Subcutaneous adipose tissue (tissue), 4 donors: Measurements from ENCODE around the gene ESRRA. TPM values are rescaled to one million over a fixed set of nuclear protein-coding genes. Genes with fewer than 3 reads are reported as not detected.

Experiments
- total RNA-seq, 4 donors: library from RNA; depleted of rRNA; stranded (reverse); fragments of >200 nt; gene quantifications; one replicate each; pipeline ENCODE4 v1.1.0, GENCODE V29; 2016
- TF ChIP-seq, protein P1 (sequence below): fragments of 450-650 bp; IDR thresholded peaks from one replicate; pipeline ENCODE4 v1.5.1; 2016; ENCODE audit warnings: low read depth, mild to moderate bottlenecking, control low read depth, antibody characterized with exemption, moderate library complexity

The ESRRA gene
- total RNA-seq, 4 donors from 2014 or later = 16.3 to 54.1 (median 35.5) TPM

GRCh38 chr11:64291262-64291751 lies 14.0 kb upstream of the ESRRA start, which contains the start of gene KCNK4:
KCNK4 (plus strand) TSS chr11:64291302; CDS start chr11:64293019, 1,717 bp downstream.
- TF ChIP-seq, protein P1, sequence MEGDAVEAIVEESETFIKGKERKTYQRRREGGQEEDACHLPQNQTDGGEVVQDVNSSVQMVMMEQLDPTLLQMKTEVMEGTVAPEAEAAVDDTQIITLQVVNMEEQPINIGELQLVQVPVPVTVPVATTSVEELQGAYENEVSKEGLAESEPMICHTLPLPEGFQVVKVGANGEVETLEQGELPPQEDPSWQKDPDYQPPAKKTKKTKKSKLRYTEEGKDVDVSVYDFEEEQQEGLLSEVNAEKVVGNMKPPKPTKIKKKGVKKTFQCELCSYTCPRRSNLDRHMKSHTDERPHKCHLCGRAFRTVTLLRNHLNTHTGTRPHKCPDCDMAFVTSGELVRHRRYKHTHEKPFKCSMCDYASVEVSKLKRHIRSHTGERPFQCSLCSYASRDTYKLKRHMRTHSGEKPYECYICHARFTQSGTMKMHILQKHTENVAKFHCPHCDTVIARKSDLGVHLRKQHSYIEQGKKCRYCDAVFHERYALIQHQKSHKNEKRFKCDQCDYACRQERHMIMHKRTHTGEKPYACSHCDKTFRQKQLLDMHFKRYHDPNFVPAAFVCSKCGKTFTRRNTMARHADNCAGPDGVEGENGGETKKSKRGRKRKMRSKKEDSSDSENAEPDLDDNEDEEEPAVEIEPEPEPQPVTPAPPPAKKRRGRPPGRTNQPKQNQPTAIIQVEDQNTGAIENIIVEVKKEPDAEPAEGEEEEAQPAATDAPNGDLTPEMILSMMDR = no peak

DNA sequence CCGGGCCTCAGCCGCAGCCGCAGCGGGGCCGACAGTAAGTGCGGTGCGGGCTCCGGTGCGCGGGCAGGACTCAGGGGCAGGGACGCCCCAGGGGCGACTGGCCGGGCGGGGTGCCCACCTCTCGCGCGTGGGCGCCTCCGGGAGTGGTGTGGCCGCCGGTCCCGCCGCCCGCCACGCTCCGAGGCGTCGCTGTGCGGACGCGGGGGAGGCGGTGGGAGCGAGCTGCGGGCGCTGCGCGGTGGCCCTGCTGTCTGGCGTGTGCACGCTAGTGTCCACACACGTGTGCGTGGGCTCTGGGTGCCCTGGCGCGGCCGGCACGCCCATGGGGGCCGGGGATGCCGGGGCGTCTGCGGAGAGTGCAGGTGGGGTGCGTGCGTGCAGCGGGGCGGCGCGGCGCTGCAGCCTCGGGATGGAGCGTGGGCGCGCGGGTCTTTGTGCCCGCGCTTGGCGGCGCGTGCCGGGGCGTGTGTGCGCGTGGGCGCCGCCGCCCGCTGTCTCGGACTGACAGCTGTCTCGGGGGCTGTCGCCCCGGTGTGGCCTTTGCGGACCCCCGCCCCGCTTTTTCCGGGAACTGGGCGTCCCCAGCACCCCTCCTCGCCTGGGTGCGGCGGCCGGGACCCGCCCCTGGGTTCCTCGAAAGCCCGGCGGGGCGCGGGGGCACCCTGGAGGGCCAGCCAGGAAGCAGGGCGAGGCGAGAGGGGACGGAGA lies 13.4 kb upstream of the ESRRA start:
- TF ChIP-seq, protein P1 = no peak

GRCh38 chr11:64292460-64293254 lies 12.7 kb upstream of the ESRRA start:
- TF ChIP-seq, protein P1 = no peak

DNA sequence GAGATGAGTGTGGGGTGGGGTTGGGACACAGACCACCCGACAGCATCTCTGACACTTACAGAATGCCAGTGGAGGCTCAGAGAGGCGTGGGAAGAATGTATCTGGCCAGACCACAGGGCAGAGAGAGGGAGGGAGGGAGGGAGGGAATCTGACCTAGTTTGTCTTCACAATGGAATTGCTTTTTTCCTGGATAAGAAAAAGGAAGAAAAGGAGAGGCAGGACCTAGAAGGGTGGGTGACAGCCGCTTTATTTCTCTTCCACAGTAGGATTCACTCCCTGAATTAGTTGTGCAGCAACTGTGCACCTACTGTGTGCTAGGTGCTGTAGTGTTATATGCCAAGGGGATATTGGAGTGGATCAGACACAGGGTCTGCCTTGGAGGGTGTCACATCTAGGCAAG lies 10.6 kb upstream of the ESRRA start:
- TF ChIP-seq, protein P1 = no peak

DNA sequence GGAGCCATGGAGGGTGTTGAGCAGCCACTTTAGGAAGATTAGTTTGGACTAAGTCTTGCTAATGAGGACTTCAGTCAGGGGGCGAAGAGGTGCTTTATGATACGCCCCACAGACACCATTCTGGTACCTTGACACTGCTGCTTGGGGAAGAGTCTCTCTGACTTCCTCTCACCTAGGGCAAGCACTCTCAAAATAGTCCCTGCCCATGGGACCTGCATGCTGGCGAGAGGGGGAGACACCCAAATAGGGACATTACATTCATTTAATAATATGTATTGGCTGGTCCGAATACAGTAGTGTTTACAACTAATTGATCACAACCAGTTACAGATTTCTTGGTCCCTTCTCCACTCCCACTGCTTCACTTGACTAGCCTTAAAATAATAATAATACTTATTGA lies 9.6 kb upstream of the ESRRA start:
- TF ChIP-seq, protein P1 = no peak

GRCh38 chr11:64296236-64296635 lies 9.1 kb upstream of the ESRRA start:
- TF ChIP-seq, protein P1 = no peak
